ENCODE data around the gene BCKDHB. TPM values are rescaled to one million over a fixed set of nuclear protein-coding genes. Genes with fewer than 3 reads are reported as not detected.

BCKDHB gene
- polyA plus RNA-seq, 1 of the 3 experiments (the other 2 are of a cell fraction): 19.9 TPM

GRCh38 chr6:80338201-80338836, 231.8 kb downstream of the BCKDHB start:
- Histone ChIP-seq H3K9ac (no peak overlapping the region), H3K9me2 (no peaks in the 10 kb centered on the region), H3K27me3 (ENCODE audit: insufficient read depth) (no peaks in the 10 kb centered on the region), H3K4me2 (no peak overlapping the region), H4K20me1 (ENCODE audit: insufficient read depth) (no peaks in the 10 kb centered on the region), H3F3A (replicated peaks; ENCODE audit: insufficient read depth) (peaks cover 1% of the 10 kb centered on the region), H3K9me3 (no peaks in the 10 kb centered on the region), H3K4me3 (ENCODE audit: low read depth in 2 of 2, low read length in 1 of 2) (no peak overlapping the region; a peak in 1 of 4 replicates), H3K4me1 (ENCODE audit: control insufficient read depth in 1 of 2, insufficient read depth in 2 of 2, low read depth in 1 of 2, low read length in 1 of 2) (peaks cover 0 to 3% of the 10 kb centered on the region in 2 experiments; a peak in 3 of 4 replicates), H2AFZ (ENCODE audit: low read depth) (no peak overlapping the region), H3K36me3 (replicated peaks in 1 of 2; ENCODE audit: control insufficient read depth in 1 of 2, insufficient read depth in 2 of 2, low read length in 1 of 2) (no peaks in the 10 kb centered on the region), H3K27ac (ENCODE audit: low read depth in 2 of 2, low read length in 1 of 2) (no peak overlapping the region), H3K79me2 (ENCODE audit: insufficient read depth) (no peaks in the 10 kb centered on the region)
- CTCF ChIA-PET: interaction anchor here (1.0 kb wide), 1 partner anchor 30 kb away, joined by 3 read pairs; no protein-coding TSS in a partner anchor
- TF ChIP-seq RAD21 (IDR thresholded peaks at IDR 0.05; ENCODE audit: low read length): peak; percentile 45
- TF ChIP-seq TCF12 (IDR thresholded peaks at IDR 0.05): no peak
- peak; percentile 63 for TF ChIP-seq CTCF (IDR thresholded peaks at IDR 0.05)
- TF ChIP-seq SMC3 (IDR thresholded peaks at IDR 0.05; ENCODE audit: low read depth, low read length): peak; percentile 29; the same call in 1 of the 2 replicates
- DNase-seq: peak; percentile 27
- 95% methylated on average over 11 of the region's 12 CpGs for WGBS (ENCODE audit: low lambda C conversion rate)
- POLR2A ChIA-PET: no interaction called here

- Histone ChIP-seq H3K4me1 (ENCODE audit: control insufficient read depth in 1 of 2, insufficient read depth in 2 of 2, low read depth in 1 of 2, low read length in 1 of 2) (peaks cover 0 to 3% of the 10 kb centered on the region in 2 experiments; a peak in 3 of 4 replicates), H3K36me3 (replicated peaks in 1 of 2; ENCODE audit: control insufficient read depth in 1 of 2, insufficient read depth in 2 of 2, low read length in 1 of 2) (no peaks in the 10 kb centered on the region), H3K79me2 (ENCODE audit: insufficient read depth) (no peaks in the 10 kb centered on the region), H3K27ac (ENCODE audit: low read depth in 2 of 2, low read length in 1 of 2) (no peak overlapping the region), H2AFZ (ENCODE audit: low read depth) (no peak overlapping the region), H3K4me2 (no peak overlapping the region), H3K9ac (no peak overlapping the region), H3K4me3 (ENCODE audit: low read depth in 2 of 2, low read length in 1 of 2) (no peak overlapping the region), H4K20me1 (ENCODE audit: insufficient read depth) (no peaks in the 10 kb centered on the region), H3K9me3 (no peaks in the 10 kb centered on the region), H3K27me3 (ENCODE audit: insufficient read depth) (no peaks in the 10 kb centered on the region), H3F3A (replicated peaks; ENCODE audit: insufficient read depth) (peaks cover 3% of the 10 kb centered on the region), H3K9me2 (no peaks in the 10 kb centered on the region)
- no peak for DNase-seq
- ChIA-PET POLR2A (no interaction called here), CTCF (no interaction called here)
- TF ChIP-seq TAF1 (IDR thresholded peaks at IDR 0.05; ENCODE audit: borderline replicate concordance, low read depth, low read length) (no peak), RFX5 (IDR thresholded peaks at IDR 0.05; ENCODE audit: low read length) (no peak), MEF2A (IDR thresholded peaks at IDR 0.05; ENCODE audit: borderline replicate concordance, low read depth) (no peak), CHD2 (IDR thresholded peaks at IDR 0.05; ENCODE audit: low read length, partially characterized antibody) (no peak)
- TF ChIP-seq, protein P1, sequence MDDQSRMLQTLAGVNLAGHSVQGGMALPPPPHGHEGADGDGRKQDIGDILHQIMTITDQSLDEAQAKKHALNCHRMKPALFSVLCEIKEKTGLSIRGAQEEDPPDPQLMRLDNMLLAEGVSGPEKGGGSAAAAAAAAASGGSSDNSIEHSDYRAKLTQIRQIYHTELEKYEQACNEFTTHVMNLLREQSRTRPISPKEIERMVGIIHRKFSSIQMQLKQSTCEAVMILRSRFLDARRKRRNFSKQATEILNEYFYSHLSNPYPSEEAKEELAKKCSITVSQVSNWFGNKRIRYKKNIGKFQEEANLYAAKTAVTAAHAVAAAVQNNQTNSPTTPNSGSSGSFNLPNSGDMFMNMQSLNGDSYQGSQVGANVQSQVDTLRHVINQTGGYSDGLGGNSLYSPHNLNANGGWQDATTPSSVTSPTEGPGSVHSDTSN (IDR thresholded peaks at IDR 0.05): no peak
These were observed 232.9 kb downstream of the BCKDHB start for GRCh38 chr6:80339421-80339820.

All from SK-N-SH (cell line).